Thyroid gland (tissue), 4 donors: ENCODE data around the gene ALDH4A1.

ENCODE experiments used
- CTCF ChIP-seq, 6 experiments: fragments of 200-600 bp in 3 of 6; fragments of 450-650 bp in 3 of 6; sonication (generic) in 3 of 6; IDR thresholded peaks; one replicate each; pipeline ENCODE4 v1.5.1; 2016 to 2019; ENCODE audit warnings: antibody characterized with exemption in 6 of 6, mild to moderate bottlenecking in 2 of 6, inconsistent platforms in 1 of 6, moderate library complexity in 1 of 6
- POLR2A ChIP-seq, 2 donors: fragments of 450-650 bp; IDR thresholded peaks; one replicate each; pipeline ENCODE4 v1.6.1; 2017; ENCODE audit warnings: antibody characterized with exemption in 2 of 2, mild to moderate bottlenecking in 2 of 2, moderate library complexity in 1 of 2

- TF ChIP-seq CTCF (IDR thresholded peaks at IDR 0.05) (no peak), POLR2A (IDR thresholded peaks at IDR 0.05) (no peak)
Observed at GRCh38 chr1:18948913-18949685, 46.7 kb upstream of the ALDH4A1 start.
